SK-N-MC (cell line): ENCODE measurements around the gene TARS1.

ENCODE experiments used
- DNase-seq: peaks from one replicate; pipeline ENCODE4 v3.0.0-alpha.2; 2011; ENCODE audit warnings: low read depth, low spot score
- H3K27ac ChIP-seq: fragments of 200-600 bp; sonication (generic); 2 replicates; pipeline ENCODE4 v1.5.1; 2016; ENCODE audit warnings: mixed run types
- H3K36me3 ChIP-seq: fragments of 200-600 bp; sonication (generic); 2 replicates; pipeline ENCODE4 v1.6.1; 2017; ENCODE audit warnings: antibody characterized with exemption, low read length, mixed read lengths; ENCODE audit not compliant: insufficient read depth
- H3K4me3 ChIP-seq: fragments of 200-600 bp; sonication (generic); 2 replicates; pipeline ENCODE4 v1.5.1; 2016
- H3K9ac ChIP-seq: fragments of 200-600 bp; sonication (generic); 2 replicates; pipeline ENCODE4 v1.8.0; 2017; ENCODE audit warnings: mixed run types, mixed read lengths; ENCODE audit not compliant: insufficient read length
- H3K9me3 ChIP-seq: fragments of 200-600 bp; sonication (generic); 2 replicates; pipeline ENCODE4 v1.6.1; 2017; ENCODE audit warnings: low read depth, mild to moderate bottlenecking, antibody characterized with exemption, low read length, moderate library complexity, mixed read lengths
- EZH2 ChIP-seq: fragments of 200-600 bp; sonication (generic); IDR thresholded peaks from one replicate; pipeline ENCODE4 v1.6.1; 2017; ENCODE audit warnings: antibody characterized with exemption
- FOXP2 ChIP-seq: optimal IDR thresholded peaks from 2 replicates; pipeline ENCODE3; 2011; ENCODE audit warnings: mild to moderate bottlenecking, moderate library complexity; ENCODE audit not compliant: insufficient read depth; ENCODE audit errors: extremely low read length, control extremely low read depth
- POLR2AphosphoS5 ChIP-seq: IDR thresholded peaks from 2 replicates; pipeline ENCODE4 v1.6.1; 2012; ENCODE audit warnings: mild to moderate bottlenecking, low read depth, low read length, borderline replicate concordance

Gene TARS1

GRCh38 chr5:33474931-33475499 lies 34.2 kb downstream of the TARS1 start:
- Histone ChIP-seq H3K27ac (no peak overlapping the region), H3K9ac (no peak overlapping the region), H3K36me3 (peaks cover 42% of the 10 kb centered on the region), H3K9me3 (no peaks in the 10 kb centered on the region), H3K4me3 (no peak overlapping the region)
- no peak for DNase-seq
- TF ChIP-seq FOXP2 (no peak), POLR2AphosphoS5 (no peak), EZH2 (no peak)

- Histone ChIP-seq H3K9me3 (no peaks in the 10 kb centered on the region), H3K36me3 (peaks cover 35% of the 10 kb centered on the region), H3K9ac (no peak overlapping the region), H3K27ac (no peak overlapping the region), H3K4me3 (no peak overlapping the region)
- no peak for DNase-seq
- TF ChIP-seq FOXP2: no peak
- no peak for TF ChIP-seq POLR2AphosphoS5
Observed at GRCh38 chr5:33475706-33476105, 34.9 kb downstream of the TARS1 start.

- DNase-seq: no peak
- no peaks in the 10 kb centered on the region for H3K9me3 ChIP-seq
- H3K4me3 ChIP-seq: no peak overlapping the region
- TF ChIP-seq POLR2AphosphoS5 (no peak), EZH2 (no peak), FOXP2 (no peak)
- H3K9ac ChIP-seq: no peak overlapping the region
- H3K36me3 ChIP-seq: peaks cover 26% of the 10 kb centered on the region
- H3K27ac ChIP-seq: no peak overlapping the region
Observed at GRCh38 chr5:33476992-33477391, 36.2 kb downstream of the TARS1 start.

- Histone ChIP-seq H3K9me3 (no peaks in the 10 kb centered on the region), H3K4me3 (no peak overlapping the region), H3K27ac (no peak overlapping the region), H3K9ac (no peak overlapping the region), H3K36me3 (peaks cover 18% of the 10 kb centered on the region; the same call in 1 of the 2 replicates)
- no peak for DNase-seq
- TF ChIP-seq FOXP2: no peak
- TF ChIP-seq EZH2: no peak
- TF ChIP-seq POLR2AphosphoS5: no peak
Observed at GRCh38 chr5:33477816-33478215, 37.1 kb downstream of the TARS1 start.

- H3K4me3 ChIP-seq: no peak overlapping the region
- H3K9ac ChIP-seq: no peak overlapping the region
- H3K27ac ChIP-seq: no peak overlapping the region
- no peaks in the 10 kb centered on the region for H3K9me3 ChIP-seq
- no peak for DNase-seq
- no peak for TF ChIP-seq POLR2AphosphoS5
- H3K36me3 ChIP-seq: peaks cover 9% of the 10 kb centered on the region; the same call in 1 of the 2 replicates
Observed at GRCh38 chr5:33479311-33479710, 38.5 kb downstream of the TARS1 start.

GRCh38 chr5:33480876-33481275 lies 40.1 kb downstream of the TARS1 start:
- Histone ChIP-seq H3K9me3 (no peaks in the 10 kb centered on the region), H3K27ac (no peak overlapping the region), H3K4me3 (no peak overlapping the region), H3K36me3 (no peaks in the 10 kb centered on the region; the same call in 1 of the 2 replicates), H3K9ac (no peak overlapping the region)
- TF ChIP-seq POLR2AphosphoS5 (no peak), EZH2 (no peak)
- no peak for DNase-seq

- H3K36me3 ChIP-seq: no peaks in the 10 kb centered on the region
- H3K9me3 ChIP-seq: no peaks in the 10 kb centered on the region
- H3K27ac ChIP-seq: no peak overlapping the region
- H3K9ac ChIP-seq: no peak overlapping the region
- TF ChIP-seq POLR2AphosphoS5 (no peak), FOXP2 (no peak), EZH2 (no peak)
- DNase-seq: no peak
- H3K4me3 ChIP-seq: no peak overlapping the region
Observed at GRCh38 chr5:33482335-33482734, 41.6 kb downstream of the TARS1 start.

- no peak for TF ChIP-seq FOXP2
- TF ChIP-seq EZH2: no peak
- no peak for TF ChIP-seq POLR2AphosphoS5
- DNase-seq: no peak
- H3K4me3 ChIP-seq: no peak overlapping the region
- H3K9me3 ChIP-seq: no peaks in the 10 kb centered on the region
- H3K36me3 ChIP-seq: no peaks in the 10 kb centered on the region
- H3K9ac ChIP-seq: no peak overlapping the region
- H3K27ac ChIP-seq: no peak overlapping the region
Observed at GRCh38 chr5:33487236-33487635, 46.5 kb downstream of the TARS1 start.
